Testis (tissue), 3 donors: Measurements from ENCODE around the gene CDH4. TPM values are rescaled to one million over a fixed set of nuclear protein-coding genes. Genes with fewer than 3 reads are reported as not detected.

Experiments
- DNase-seq: peaks from one replicate; pipeline ENCODE4 v3.0.0-alpha.2; 2019
- H3K27ac ChIP-seq, 2 donors: fragments of 200-600 bp; sonication (generic); one replicate each; pipeline ENCODE4 v1.5.1; 2019
- H3K27me3 ChIP-seq: fragments of 200-600 bp; sonication (generic); one replicate; pipeline ENCODE4 v1.5.1; 2019
- H3K36me3 ChIP-seq: fragments of 200-600 bp; sonication (generic); one replicate; pipeline ENCODE4 v1.5.1; 2017; ENCODE audit warnings: low read depth; ENCODE audit errors: missing control alignments
- H3K4me1 ChIP-seq: fragments of 200-600 bp; sonication (generic); one replicate; pipeline ENCODE4 v1.5.1; 2019
- H3K4me3 ChIP-seq, 2 donors: fragments of 200-600 bp; sonication (generic); one replicate each; pipeline ENCODE4 v1.5.1; 2017 to 2019
- H3K9me3 ChIP-seq: fragments of 200-600 bp; sonication (generic); one replicate; pipeline ENCODE4 v1.5.1; 2017
- POLR2A ChIP-seq: fragments of 450-650 bp; IDR thresholded peaks from one replicate; pipeline ENCODE4 v1.6.1; 2017; ENCODE audit warnings: antibody characterized with exemption, mild to moderate bottlenecking, moderate library complexity
- WGBS, 2 donors: methylation state at CpG; one replicate each; pipeline ENCODE4 v1.1.5; 2018; 5-methylcytosine and 5-hydroxymethylcytosine counted together
- intact Hi-C: fragments of 100-400 bp; cut with DNase I; formaldehyde crosslinking; loops from one replicate; pipeline ENCODE4 v1.15.1; 2023; ENCODE audit warnings: low total_unique reads
- polyA plus RNA-seq: library from polyadenylated mRNA; stranded (reverse); fragments of 350-450 nt; fragmentation: Illumina TruSeq; extraction: RNeasy Lipid Tissue Mini Kit (QIAGEN cat#74804); gene quantifications from one replicate; pipeline ENCODE4 v1.2.3, GENCODE V29; 2014; ENCODE audit warnings: low read depth, low replicate concordance; ENCODE audit not compliant: insufficient read depth
- total RNA-seq, 2 donors: library from RNA; depleted of rRNA; stranded (reverse); fragments of >200 nt; gene quantifications; one replicate each; pipeline ENCODE4 v1.2.3, GENCODE V29; 2016
- TF ChIP-seq, protein P1 (sequence below), 3 experiments: fragments of 450-650 bp in 2 of 3; fragments of 200-600 bp in 1 of 3; sonication (generic) in 1 of 3; IDR thresholded peaks; one replicate each; pipeline ENCODE4 v1.5.1; 2016 to 2019; ENCODE audit warnings: antibody characterized with exemption in 3 of 3, mild to moderate bottlenecking in 2 of 3, moderate library complexity in 1 of 3

CDH4 gene
- total and polyA plus RNA-seq, 3 donors from 2014 or later = 1.4 to 3.3 (median 1.9) TPM

GRCh38 chr20:61864481-61864880 is 612.4 kb downstream of the CDH4 start:
- no peaks in the 10 kb centered on the region for H3K36me3 ChIP-seq
- no peaks in the 10 kb centered on the region for H3K4me1 ChIP-seq
- no peaks in the 10 kb centered on the region for H3K27me3 ChIP-seq
- H3K9me3 ChIP-seq = no peaks in the 10 kb centered on the region
- no peak overlapping the region for H3K27ac ChIP-seq
- intact Hi-C loops = no loop called here
- no peak for TF ChIP-seq POLR2A
- H3K4me3 ChIP-seq = no peak overlapping the region
- no peak for DNase-seq
- 87 to 100% methylated on average over 1 to 12 of the region's 12 CpGs for WGBS, 2 donors

DNA sequence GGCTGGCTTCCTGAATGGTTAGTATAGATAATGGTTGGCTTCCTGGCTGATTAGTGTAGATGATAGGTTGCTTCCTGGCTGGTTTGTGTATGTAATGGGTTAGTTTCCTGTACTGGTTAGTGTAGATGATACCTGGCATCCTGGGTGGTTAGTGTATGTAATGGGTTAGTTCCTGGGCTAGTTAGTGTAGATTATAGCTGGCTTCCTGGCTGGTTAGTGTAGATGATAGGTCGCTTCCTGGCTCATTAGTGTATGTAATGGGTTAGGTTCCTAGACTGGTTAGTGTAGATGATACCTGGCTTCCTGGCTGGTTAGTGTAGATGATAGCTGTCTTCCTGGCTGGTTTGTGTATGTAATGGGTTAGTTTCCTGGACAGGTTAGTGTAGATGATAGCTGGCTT is 613.3 kb downstream of the CDH4 start:
- no peaks in the 10 kb centered on the region for H3K9me3 ChIP-seq
- no peak for DNase-seq
- H3K36me3 ChIP-seq = no peaks in the 10 kb centered on the region
- intact Hi-C loops = no loop called here
- H3K27ac ChIP-seq = no peak overlapping the region
- H3K4me3 ChIP-seq = no peak overlapping the region
- no peaks in the 10 kb centered on the region for H3K4me1 ChIP-seq
- WGBS, 2 donors = 96 to 100% methylated on average over 1 of the region's 1 CpG
- TF ChIP-seq, protein P1, sequence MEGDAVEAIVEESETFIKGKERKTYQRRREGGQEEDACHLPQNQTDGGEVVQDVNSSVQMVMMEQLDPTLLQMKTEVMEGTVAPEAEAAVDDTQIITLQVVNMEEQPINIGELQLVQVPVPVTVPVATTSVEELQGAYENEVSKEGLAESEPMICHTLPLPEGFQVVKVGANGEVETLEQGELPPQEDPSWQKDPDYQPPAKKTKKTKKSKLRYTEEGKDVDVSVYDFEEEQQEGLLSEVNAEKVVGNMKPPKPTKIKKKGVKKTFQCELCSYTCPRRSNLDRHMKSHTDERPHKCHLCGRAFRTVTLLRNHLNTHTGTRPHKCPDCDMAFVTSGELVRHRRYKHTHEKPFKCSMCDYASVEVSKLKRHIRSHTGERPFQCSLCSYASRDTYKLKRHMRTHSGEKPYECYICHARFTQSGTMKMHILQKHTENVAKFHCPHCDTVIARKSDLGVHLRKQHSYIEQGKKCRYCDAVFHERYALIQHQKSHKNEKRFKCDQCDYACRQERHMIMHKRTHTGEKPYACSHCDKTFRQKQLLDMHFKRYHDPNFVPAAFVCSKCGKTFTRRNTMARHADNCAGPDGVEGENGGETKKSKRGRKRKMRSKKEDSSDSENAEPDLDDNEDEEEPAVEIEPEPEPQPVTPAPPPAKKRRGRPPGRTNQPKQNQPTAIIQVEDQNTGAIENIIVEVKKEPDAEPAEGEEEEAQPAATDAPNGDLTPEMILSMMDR (IDR thresholded peaks at IDR 0.05) = no peak
- no peaks in the 10 kb centered on the region for H3K27me3 ChIP-seq

DNA sequence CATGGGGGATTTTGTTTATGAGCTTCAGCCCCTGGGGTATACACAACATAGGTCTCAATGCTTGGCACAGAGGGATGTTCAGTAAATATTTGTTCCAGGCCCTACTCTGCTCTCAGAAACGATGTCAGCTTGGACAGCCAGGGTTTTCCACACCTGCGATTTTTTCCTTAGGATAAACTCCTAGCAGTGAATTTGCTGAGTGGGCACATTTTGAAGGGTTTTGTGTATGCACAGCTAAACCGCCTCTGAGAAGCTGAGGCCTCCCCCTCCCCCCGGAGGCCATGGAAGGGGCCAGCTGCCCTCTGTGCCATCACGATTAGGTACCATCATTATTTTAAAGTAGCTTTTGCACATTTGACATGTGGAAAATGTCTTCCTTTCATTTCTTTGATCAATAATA is 614.1 kb downstream of the CDH4 start:
- Histone ChIP-seq H3K27ac (no peak overlapping the region), H3K27me3 (no peaks in the 10 kb centered on the region), H3K9me3 (no peaks in the 10 kb centered on the region), H3K36me3 (no peaks in the 10 kb centered on the region), H3K4me1 (no peaks in the 10 kb centered on the region), H3K4me3 (no peak overlapping the region)
- intact Hi-C loops = no loop called here
- WGBS, 2 donors = 83 to 87% methylated on average over 5 of the region's 5 CpGs
- no peak for DNase-seq
- TF ChIP-seq, protein P1 (IDR thresholded peaks at IDR 0.05) = no peak
- TF ChIP-seq POLR2A = no peak

DNA sequence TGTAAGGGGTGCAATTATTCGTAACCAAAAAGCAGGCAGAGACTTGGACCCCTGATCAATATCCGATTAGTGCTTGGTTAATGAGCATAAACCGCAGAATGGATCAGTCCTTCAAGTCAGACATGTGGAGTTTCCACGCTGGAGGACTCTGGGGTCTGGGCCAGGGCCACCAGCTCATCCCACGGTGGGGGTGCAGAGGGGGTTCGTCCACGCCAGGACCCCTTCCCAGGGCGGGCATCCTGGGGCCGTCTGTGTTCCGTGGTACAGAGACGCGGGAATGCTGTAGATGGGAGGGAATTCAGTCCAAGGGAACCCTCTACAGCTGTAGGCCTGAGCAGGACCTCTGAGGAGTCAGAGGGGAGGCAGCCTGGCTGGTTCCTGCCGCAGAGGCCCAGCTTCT is 615.9 kb downstream of the CDH4 start:
- TF ChIP-seq, protein P1 (IDR thresholded peaks at IDR 0.05) = no peak
- no peak for TF ChIP-seq POLR2A
- Histone ChIP-seq H3K9me3 (no peaks in the 10 kb centered on the region), H3K36me3 (no peaks in the 10 kb centered on the region), H3K4me1 (no peaks in the 10 kb centered on the region), H3K4me3 (no peak overlapping the region), H3K27ac (no peak overlapping the region), H3K27me3 (no peaks in the 10 kb centered on the region)
- WGBS, 2 donors = 87 to 91% methylated on average over 7 to 13 of the region's 13 CpGs
- intact Hi-C loops = no loop called here
- no peak for DNase-seq

GRCh38 chr20:61868466-61869090 is 616.5 kb downstream of the CDH4 start:
- H3K27me3 ChIP-seq = no peaks in the 10 kb centered on the region
- no peak overlapping the region for H3K27ac ChIP-seq
- WGBS, 2 donors = 72 to 80% methylated on average over 9 to 13 of the region's 13 CpGs
- no peak for TF ChIP-seq POLR2A
- TF ChIP-seq, protein P1 (IDR thresholded peaks at IDR 0.05) = no peak
- H3K9me3 ChIP-seq = no peaks in the 10 kb centered on the region
- no peaks in the 10 kb centered on the region for H3K4me1 ChIP-seq
- DNase-seq = no peak
- intact Hi-C loops = no loop called here
- no peaks in the 10 kb centered on the region for H3K36me3 ChIP-seq
- no peak overlapping the region for H3K4me3 ChIP-seq
